Colonic mucosa (tissue), 4 donors: ENCODE measurements around the gene MACC1. TPM values are rescaled to one million over a fixed set of nuclear protein-coding genes. Genes with fewer than 3 reads are reported as not detected.

Experiments used
- DNase-seq: peaks from one replicate; pipeline ENCODE4 v3.0.0-alpha.2; 2020
- H3K27ac ChIP-seq: fragments of 200-600 bp; one replicate; pipeline ENCODE4 v1.8.0; 2021
- H3K27me3 ChIP-seq: fragments of 200-600 bp; one replicate; pipeline ENCODE4 v1.8.0; 2021
- H3K36me3 ChIP-seq: fragments of 200-600 bp; one replicate; pipeline ENCODE4 v1.8.0; 2021
- H3K4me1 ChIP-seq: fragments of 200-600 bp; one replicate; pipeline ENCODE4 v1.8.0; 2021; ENCODE audit warnings: mild to moderate bottlenecking
- H3K4me3 ChIP-seq: fragments of 200-600 bp; one replicate; pipeline ENCODE4 v1.8.0; 2021
- H3K9ac ChIP-seq, 2 donors: one replicate each; pipeline ENCODE4 v1.7.0; 2013; ENCODE audit warnings: control low read depth in 2 of 2, low read depth in 2 of 2, low read length in 2 of 2
- H3K9me3 ChIP-seq: fragments of 200-600 bp; one replicate; pipeline ENCODE4 v1.8.0; 2021
- CTCF ChIP-seq: fragments of 200-600 bp; IDR thresholded peaks from one replicate; pipeline ENCODE4 v1.8.0; 2022; ENCODE audit warnings: antibody characterized with exemption, mild to moderate bottlenecking
- intact Hi-C: fragments of 100-400 bp; cut with DNase I; formaldehyde crosslinking; loops from one replicate; pipeline ENCODE4 v1.14.1; 2022
- total RNA-seq, 2 donors: library from RNA; stranded (reverse); fragmentation: NEBNext Ultra II Directional in 1 of 2; extraction: Animal tissue kit (Norgen Biotek cat#: 25700) in 1 of 2; gene quantifications; one replicate each; pipeline ENCODE4 v1.2.1, GENCODE V29; 2021
- donor health status: healthy.
- donor health status: DM: no; HTN: no; CAD: no.
- donor health status: DM: no; HTN: no; CAD: no.

The MACC1 gene
- total RNA-seq, 2 donors from 2014 or later: 9.5 to 12.8 TPM

- intact Hi-C loops: no loop called here
- H3K9ac ChIP-seq: no peak overlapping the region
- no peak overlapping the region for H3K27ac ChIP-seq
- no peak for DNase-seq
- no peaks in the 10 kb centered on the region for H3K4me1 ChIP-seq
- H3K27me3 ChIP-seq: no peaks in the 10 kb centered on the region
- no peak for TF ChIP-seq CTCF
- H3K36me3 ChIP-seq: no peaks in the 10 kb centered on the region
- H3K4me3 ChIP-seq: no peak overlapping the region
- H3K9me3 ChIP-seq: no peaks in the 10 kb centered on the region
Observed at GRCh38 chr7:20185988-20186387, 31.2 kb downstream of the MACC1 start.

GRCh38 chr7:20183086-20183485 lies 34.1 kb downstream of the MACC1 start:
- H3K4me3 ChIP-seq: no peak overlapping the region
- H3K27me3 ChIP-seq: no peaks in the 10 kb centered on the region
- intact Hi-C loops: no loop called here
- H3K4me1 ChIP-seq: no peaks in the 10 kb centered on the region
- H3K9me3 ChIP-seq: no peaks in the 10 kb centered on the region
- no peak overlapping the region for H3K27ac ChIP-seq
- H3K36me3 ChIP-seq: no peaks in the 10 kb centered on the region
- no peak overlapping the region for H3K9ac ChIP-seq
- no peak for TF ChIP-seq CTCF
- no peak for DNase-seq

GRCh38 chr7:20176578-20177242 lies 40.5 kb downstream of the MACC1 start:
- intact Hi-C loops: no loop called here
- Histone ChIP-seq H3K36me3 (no peaks in the 10 kb centered on the region), H3K4me1 (no peaks in the 10 kb centered on the region), H3K27ac (no peak overlapping the region), H3K9me3 (no peaks in the 10 kb centered on the region), H3K27me3 (no peaks in the 10 kb centered on the region), H3K4me3 (no peak overlapping the region), H3K9ac (no peak overlapping the region)
- no peak for DNase-seq
- no peak for TF ChIP-seq CTCF

- Histone ChIP-seq H3K9ac (no peak overlapping the region), H3K36me3 (no peaks in the 10 kb centered on the region), H3K4me1 (no peaks in the 10 kb centered on the region), H3K4me3 (no peak overlapping the region), H3K27me3 (no peaks in the 10 kb centered on the region), H3K27ac (no peak overlapping the region), H3K9me3 (no peaks in the 10 kb centered on the region)
- no peak for DNase-seq
- no peak for TF ChIP-seq CTCF
- intact Hi-C loops: loop anchor here (5.0 kb wide), 2 partner anchors 192 to 422 kb away; no protein-coding TSS in a partner anchor
Observed at GRCh38 chr7:20173828-20174227, 43.4 kb downstream of the MACC1 start.

- intact Hi-C loops: loop anchor here (5.0 kb wide), 2 partner anchors 191 to 421 kb away; no protein-coding TSS in a partner anchor
- H3K9me3 ChIP-seq: no peaks in the 10 kb centered on the region
- H3K27ac ChIP-seq: no peak overlapping the region
- no peaks in the 10 kb centered on the region for H3K4me1 ChIP-seq
- DNase-seq: peak; percentile 52
- H3K4me3 ChIP-seq: no peak overlapping the region
- no peak overlapping the region for H3K9ac ChIP-seq
- H3K36me3 ChIP-seq: no peaks in the 10 kb centered on the region
- TF ChIP-seq CTCF: no peak
- no peaks in the 10 kb centered on the region for H3K27me3 ChIP-seq
Observed at GRCh38 chr7:20172736-20173334, 44.3 kb downstream of the MACC1 start.
